PFSK-1 (cell line): ENCODE data around the gene ATIC.

ENCODE experiments used
- FOXP2 ChIP-seq: optimal IDR thresholded peaks from 2 replicates; pipeline ENCODE3; 2011; ENCODE audit warnings: borderline replicate concordance, control low read depth, inconsistent platforms; ENCODE audit not compliant: insufficient read depth; ENCODE audit errors: extremely low read length, extremely low read depth
- POLR2AphosphoS5 ChIP-seq: IDR thresholded peaks from 2 replicates; pipeline ENCODE4 v1.6.1; 2012; ENCODE audit warnings: low read depth, mild to moderate bottlenecking, control low read depth, low read length, moderate library complexity
- REST ChIP-seq, 2 experiments: IDR thresholded peaks; 2 replicates each; pipeline versions ENCODE4 v1.6.1 to v1.8.0; 2011 to 2012; ENCODE audit warnings: low read depth in 2 of 2, low read length in 2 of 2, control low read depth in 1 of 2, inconsistent platforms in 1 of 2, mild to moderate bottlenecking in 1 of 2, moderate library complexity in 1 of 2; ENCODE audit not compliant: insufficient read depth in 1 of 2
- SIN3A ChIP-seq: IDR thresholded peaks from 2 replicates; pipeline ENCODE4 v1.6.1; 2012; ENCODE audit warnings: mild to moderate bottlenecking, low read length, moderate library complexity, borderline replicate concordance; ENCODE audit not compliant: insufficient read depth
- TAF1 ChIP-seq: IDR thresholded peaks from 2 replicates; pipeline ENCODE4 v1.6.1; 2012; ENCODE audit warnings: low read length, control low read depth, borderline replicate concordance; ENCODE audit not compliant: insufficient read depth

ATIC gene

GRCh38 chr2:215382480-215382879 lies 70.6 kb downstream of the ATIC start:
- TF ChIP-seq FOXP2, result no peak
- no peak for TF ChIP-seq REST (IDR thresholded peaks at IDR 0.05; ENCODE audit: insufficient read depth in 1 of 2, low read depth in 2 of 2, low read length in 2 of 2)
- no peak for TF ChIP-seq POLR2AphosphoS5
- TF ChIP-seq SIN3A, result no peak
- TF ChIP-seq TAF1, result no peak

GRCh38 chr2:215383652-215384279 lies 71.9 kb downstream of the ATIC start:
- TF ChIP-seq FOXP2 (no peak), SIN3A (no peak), POLR2AphosphoS5 (no peak), TAF1 (no peak), REST (IDR thresholded peaks at IDR 0.05; ENCODE audit: insufficient read depth in 1 of 2, low read depth in 2 of 2, low read length in 2 of 2) (no peak)

- TF ChIP-seq TAF1 (no peak), POLR2AphosphoS5 (no peak), FOXP2 (no peak), SIN3A (no peak), REST (IDR thresholded peaks at IDR 0.05; ENCODE audit: insufficient read depth in 1 of 2, low read depth in 2 of 2, low read length in 2 of 2) (no peak)
Observed at GRCh38 chr2:215384710-215385109, 72.9 kb downstream of the ATIC start.

- no peak for TF ChIP-seq SIN3A
- no peak for TF ChIP-seq POLR2AphosphoS5
- no peak for TF ChIP-seq FOXP2
- TF ChIP-seq REST (IDR thresholded peaks at IDR 0.05; ENCODE audit: insufficient read depth in 1 of 2, low read depth in 2 of 2, low read length in 2 of 2), result no peak
- TF ChIP-seq TAF1, result no peak
Observed at GRCh38 chr2:215386566-215386965, 74.7 kb downstream of the ATIC start.
